Gastroesophageal sphincter (tissue), 4 donors: Measurements from ENCODE around the gene MBL2. TPM values are rescaled to one million over a fixed set of nuclear protein-coding genes. Genes with fewer than 3 reads are reported as not detected.

Experiments
- ATAC-seq: fragments of 150-250 bp; one replicate; pipeline ENCODE4 v1.9.1; 2016; ENCODE audit warnings: mild to moderate bottlenecking, moderate library complexity
- H3K27ac ChIP-seq, 4 donors: fragments of 200-600 bp; sonication (generic) in 3 of 4; 1 replicate in 3 of 4; 2 replicates in 1 of 4; pipeline ENCODE4 v1.5.1; 2016 to 2019
- H3K27me3 ChIP-seq: fragments of 200-600 bp; sonication (generic); one replicate; pipeline ENCODE4 v1.5.1; 2019
- H3K36me3 ChIP-seq, 2 donors: fragments of 200-600 bp; sonication (generic); one replicate each; pipeline ENCODE4 v1.5.1; 2019; ENCODE audit warnings: control low read depth in 1 of 2
- H3K4me1 ChIP-seq, 3 donors: fragments of 200-600 bp; sonication (generic); 1 replicate in 2 of 3; 2 replicates in 1 of 3; pipeline ENCODE4 v1.5.1; 2016 to 2019; ENCODE audit warnings: control low read depth in 2 of 3
- H3K4me3 ChIP-seq, 2 donors: fragments of 200-600 bp; sonication (generic); one replicate each; pipeline ENCODE4 v1.5.1; 2019; ENCODE audit warnings: mild to moderate bottlenecking in 1 of 2, moderate library complexity in 1 of 2
- H3K9me3 ChIP-seq, 3 donors: fragments of 200-600 bp; sonication (generic); one replicate each; pipeline ENCODE4 v1.5.1; 2017 to 2019; ENCODE audit warnings: control low read depth in 2 of 3
- CTCF ChIP-seq, 4 experiments: fragments of 200-600 bp in 2 of 4; fragments of 450-650 bp in 2 of 4; sonication (generic) in 1 of 4; IDR thresholded peaks; one replicate each; pipeline ENCODE4 v1.5.1; 2017 to 2019; ENCODE audit warnings: antibody characterized with exemption in 4 of 4, mild to moderate bottlenecking in 2 of 4, moderate library complexity in 2 of 4
- EP300 ChIP-seq: sonication (generic); formaldehyde crosslinking; IDR thresholded peaks from one replicate; pipeline ENCODE4 v1.6.1; 2017; ENCODE audit warnings: antibody characterized with exemption, mild to moderate bottlenecking
- POLR2A ChIP-seq, 2 donors: fragments of 450-650 bp; IDR thresholded peaks; one replicate each; pipeline ENCODE4 v1.6.1; 2017; ENCODE audit warnings: antibody characterized with exemption in 2 of 2, mild to moderate bottlenecking in 2 of 2, moderate library complexity in 1 of 2
- POLR2AphosphoS5 ChIP-seq: sonication (generic); formaldehyde crosslinking; IDR thresholded peaks from one replicate; pipeline ENCODE4 v1.6.1; 2017; ENCODE audit warnings: antibody characterized with exemption
- WGBS, 2 donors: methylation state at CpG; one replicate each; pipeline ENCODE4 v1.1.5; 2018; ENCODE audit warnings: low coverage in 1 of 2; 5-methylcytosine and 5-hydroxymethylcytosine counted together
- total RNA-seq, 4 donors: library from RNA; depleted of rRNA; stranded (reverse); fragments of >200 nt; gene quantifications; one replicate each; pipeline ENCODE4 v1.1.0, GENCODE V29; 2016

MBL2 gene
- total RNA-seq, 4 donors from 2014 or later: not detected

GRCh38 chr10:52774600-52775106 lies 2.1 kb upstream of the MBL2 start:
- TF ChIP-seq POLR2AphosphoS5 (no peak), POLR2A (IDR thresholded peaks at IDR 0.05) (no peak), CTCF (IDR thresholded peaks at IDR 0.05) (no peak), EP300 (no peak)
- Histone ChIP-seq H3K4me1 (no peaks in the 10 kb centered on the region), H3K9me3 (no peaks in the 10 kb centered on the region), H3K27ac (no peak overlapping the region), H3K4me3 (no peak overlapping the region), H3K27me3 (peaks cover 15% of the 10 kb centered on the region), H3K36me3 (no peaks in the 10 kb centered on the region)
- no peak for ATAC-seq
- WGBS, 2 donors: 83 to 100% methylated on average over 1 to 4 of the region's 8 CpGs

- TF ChIP-seq CTCF (IDR thresholded peaks at IDR 0.05) (no peak), POLR2AphosphoS5 (no peak), POLR2A (IDR thresholded peaks at IDR 0.05) (no peak), EP300 (no peak)
- Histone ChIP-seq H3K36me3 (no peaks in the 10 kb centered on the region), H3K4me3 (no peak overlapping the region), H3K4me1 (no peaks in the 10 kb centered on the region), H3K9me3 (no peaks in the 10 kb centered on the region), H3K27me3 (peaks cover 10% of the 10 kb centered on the region), H3K27ac (no peak overlapping the region)
- WGBS, 2 donors: 92 to 100% methylated on average over 2 of the region's 2 CpGs
- no peak for ATAC-seq
These were observed 1.6 kb upstream of the MBL2 start for GRCh38 chr10:52774182-52774581.

- H3K36me3 ChIP-seq: no peaks in the 10 kb centered on the region
- no peaks in the 10 kb centered on the region for H3K4me1 ChIP-seq
- 42 to 53% methylated on average over 5 of the region's 8 CpGs for WGBS, 2 donors
- no peak for ATAC-seq
- no peaks in the 10 kb centered on the region for H3K9me3 ChIP-seq
- no peaks in the 10 kb centered on the region for H3K27me3 ChIP-seq
- H3K27ac ChIP-seq: no peak overlapping the region
- H3K4me3 ChIP-seq: no peak overlapping the region
- no peak for TF ChIP-seq POLR2A (IDR thresholded peaks at IDR 0.05)
- no peak for TF ChIP-seq POLR2AphosphoS5
- no peak for TF ChIP-seq EP300
- no peak for TF ChIP-seq CTCF (IDR thresholded peaks at IDR 0.05)
These were observed 794 bp downstream of the MBL2 start for GRCh38 chr10:52771534-52772445.

- no peaks in the 10 kb centered on the region for H3K9me3 ChIP-seq
- ATAC-seq: no peak
- WGBS, 2 donors: 20 to 60% methylated on average over 1 of the region's 2 CpGs
- no peak overlapping the region for H3K4me3 ChIP-seq
- TF ChIP-seq POLR2A (IDR thresholded peaks at IDR 0.05) (no peak), EP300 (no peak), CTCF (IDR thresholded peaks at IDR 0.05) (no peak), POLR2AphosphoS5 (no peak)
- no peak overlapping the region for H3K27ac ChIP-seq
- no peaks in the 10 kb centered on the region for H3K27me3 ChIP-seq
- H3K36me3 ChIP-seq: no peaks in the 10 kb centered on the region
- no peaks in the 10 kb centered on the region for H3K4me1 ChIP-seq
These were observed 1.7 kb downstream of the MBL2 start for GRCh38 chr10:52770904-52771303.

GRCh38 chr10:52769966-52770365 lies 2.6 kb downstream of the MBL2 start:
- Histone ChIP-seq H3K27me3 (no peaks in the 10 kb centered on the region), H3K36me3 (no peaks in the 10 kb centered on the region), H3K9me3 (no peaks in the 10 kb centered on the region), H3K27ac (no peak overlapping the region), H3K4me1 (no peaks in the 10 kb centered on the region), H3K4me3 (no peak overlapping the region)
- TF ChIP-seq EP300 (no peak), POLR2A (IDR thresholded peaks at IDR 0.05) (no peak), CTCF (IDR thresholded peaks at IDR 0.05) (no peak), POLR2AphosphoS5 (no peak)
- WGBS, 2 donors: 100% methylated on average over 2 of the region's 2 CpGs
- no peak for ATAC-seq
